HT1080 (cell line): ENCODE results near the gene HSPD1. TPM values are rescaled to one million over a fixed set of nuclear protein-coding genes. Genes with fewer than 3 reads are reported as not detected.

Experiments used
- DNase-seq: peaks from one replicate; pipeline ENCODE4 v3.0.0-alpha.2; 2015; ENCODE audit warnings: low read depth
- polyA plus RNA-seq, 2 experiments: library from polyadenylated mRNA; depleted of rRNA; stranded (reverse); fragments of >200 nt; gene quantifications; 2 replicates each; pipeline ENCODE4 v1.2.3, GENCODE V29; 2015
- total RNA-seq: library from RNA; depleted of rRNA; stranded (reverse); fragments of >200 nt; shearing (Covaris generic); gene quantifications from 2 replicates; pipeline ENCODE4 v1.2.3, GENCODE V29; 2014; rRNA removed

HSPD1 gene
- total RNA-seq: 475 and 581 TPM in 2 replicates
- polyA plus RNA-seq (2015; cell fraction: cytosol; rRNA removed): 462 and 533 TPM in 2 replicates
- polyA plus RNA-seq (2015; cell fraction: nucleus; rRNA removed): 648 and 714 TPM in 2 replicates

DNA sequence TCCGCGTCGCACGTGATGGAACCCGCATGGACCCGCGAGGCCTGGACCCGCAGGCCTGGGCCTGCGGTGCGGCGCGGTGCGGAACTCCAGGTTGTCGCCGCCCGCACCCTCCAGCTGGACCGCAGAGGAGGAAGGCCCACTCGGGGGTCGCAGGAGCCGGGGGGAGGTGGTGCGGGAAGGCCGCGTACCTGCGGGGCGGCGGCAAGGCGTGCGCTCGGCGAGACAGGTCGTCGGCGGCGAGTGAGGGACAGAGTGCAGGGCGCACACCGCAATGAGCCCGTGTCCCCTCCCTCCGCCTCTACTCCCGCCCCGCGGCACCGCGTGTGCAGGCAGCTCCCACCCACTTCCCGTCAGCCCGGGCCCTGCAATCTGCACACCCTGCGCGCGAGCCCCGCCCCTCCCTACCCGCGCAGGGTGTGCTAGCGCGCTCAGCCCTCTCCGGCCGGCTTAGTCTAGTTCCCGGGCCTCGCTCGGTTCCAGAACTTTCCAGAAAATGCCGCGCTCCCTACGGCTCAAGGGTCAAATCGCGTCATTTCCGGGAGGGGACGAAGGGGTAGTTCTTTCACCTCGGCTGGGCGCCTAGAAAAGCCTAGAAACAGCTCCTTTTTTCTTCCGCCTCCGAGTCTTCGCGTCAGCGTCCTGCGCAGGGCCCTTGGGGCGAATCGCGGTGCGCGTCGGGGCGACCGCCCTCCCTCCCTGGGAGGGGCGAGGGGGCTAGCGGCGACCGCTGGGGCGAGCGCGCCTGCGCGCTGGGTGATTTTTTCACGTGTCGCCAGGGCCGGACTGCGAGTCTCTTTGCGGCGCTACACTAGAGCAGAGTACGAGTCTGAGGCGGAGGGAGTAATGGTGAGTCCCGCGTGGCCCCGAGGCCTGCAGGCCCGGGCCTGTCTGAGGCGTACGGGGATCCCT, at the start of gene HSPD1, which contains the start of gene HSPE1:
HSPD1 (minus strand) TSS at position 247 of the 909 bp plus-strand sequence. CDS start 992 bp downstream, outside the sequence.
HSPE1 (plus strand) TSS at position 786 of the 909 bp plus-strand sequence; CDS start at position 844, 58 bp downstream.
- peak; percentile 99 for DNase-seq

DNA sequence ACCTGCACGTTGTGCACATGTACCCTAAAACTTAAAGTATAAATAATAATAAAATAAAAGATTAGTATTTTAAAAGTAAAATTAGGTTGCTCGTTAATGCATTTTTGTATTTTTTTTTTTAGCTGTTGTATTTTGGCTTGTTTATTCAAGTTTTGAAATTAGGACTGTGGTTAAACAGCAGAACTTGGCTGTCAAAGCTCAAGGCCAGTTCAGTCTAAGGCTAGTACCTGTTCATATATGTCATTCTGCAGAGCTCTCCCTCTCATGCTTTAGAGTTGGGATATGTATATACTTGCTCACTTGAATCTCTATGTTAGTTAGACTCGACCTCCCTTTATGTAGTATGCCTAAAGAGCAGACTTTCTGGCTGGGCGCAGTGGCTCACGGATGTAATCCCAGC, 48.9 kb upstream of the HSPD1 start:
- no peak for DNase-seq

DNA sequence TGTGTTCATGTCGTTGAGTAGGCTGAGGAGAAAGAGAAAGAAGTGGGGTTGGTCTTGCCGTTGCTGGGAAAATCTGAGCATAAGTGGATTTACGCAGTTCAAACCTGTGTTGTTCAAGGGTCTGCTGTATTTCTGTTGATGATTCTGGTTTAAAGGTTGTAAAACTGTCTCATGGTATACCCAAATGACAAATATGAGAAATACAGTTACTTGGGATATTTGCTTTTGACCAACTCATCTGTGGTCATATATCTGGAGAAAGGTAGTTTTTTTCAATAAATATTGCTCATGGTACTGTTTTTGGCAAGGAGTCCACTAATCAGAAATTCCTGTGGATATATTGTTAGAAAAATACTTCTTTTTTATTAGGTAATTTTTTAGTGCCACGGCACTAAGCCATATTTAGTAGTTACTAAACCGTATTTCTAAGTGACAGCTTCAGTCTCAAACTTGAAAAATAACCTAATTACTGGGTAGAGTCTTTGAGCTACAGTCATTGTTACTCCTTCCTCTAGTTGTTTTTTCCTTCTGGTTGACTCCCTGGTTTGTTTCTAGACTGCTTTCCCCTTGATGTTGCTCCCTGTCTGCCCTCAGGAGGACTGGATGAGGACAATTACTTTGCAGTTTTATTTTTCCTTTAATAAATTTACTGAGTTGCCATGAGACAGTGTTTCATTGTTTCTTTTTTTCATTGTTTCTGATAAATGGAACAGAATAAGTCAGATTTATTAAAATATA, 47.7 kb upstream of the HSPD1 start:
- no peak for DNase-seq

DNA sequence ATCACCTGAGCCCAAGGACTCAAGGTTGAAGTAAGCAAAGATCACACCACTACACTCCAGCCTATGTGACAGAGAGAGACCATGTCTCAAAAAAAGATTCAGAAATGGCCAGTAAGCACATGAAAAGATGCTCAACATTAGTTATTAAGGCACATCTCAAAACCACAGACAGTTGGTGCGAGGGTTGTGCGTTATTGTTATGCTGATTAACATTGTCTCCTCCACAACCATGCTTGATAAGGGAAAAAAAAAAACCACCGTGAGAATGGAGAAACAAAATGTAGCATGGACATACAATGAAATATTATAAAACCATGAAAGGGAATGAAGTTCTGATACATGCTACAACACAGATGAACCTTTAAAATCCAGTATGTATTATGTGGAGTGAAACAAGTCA, 43.6 kb upstream of the HSPD1 start:
- no peak for DNase-seq

DNA sequence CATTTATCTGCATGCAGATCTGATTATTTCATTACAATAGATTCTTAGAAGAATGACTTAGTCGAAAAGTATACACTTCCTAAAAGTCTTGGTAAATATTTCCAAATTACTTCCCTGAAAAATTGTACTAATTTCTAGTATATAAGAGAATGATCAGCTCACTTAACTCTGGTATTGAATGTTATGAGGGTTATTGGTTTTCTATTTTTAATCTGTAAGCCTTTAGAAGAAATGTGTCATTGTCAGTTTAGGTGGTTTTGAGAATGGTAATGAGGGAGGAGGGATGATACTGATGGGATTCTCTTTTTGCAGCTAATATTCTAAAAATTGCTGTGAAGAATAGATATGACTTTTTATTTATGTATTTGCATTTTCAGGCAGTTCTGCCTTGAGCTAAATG, 40.1 kb upstream of the HSPD1 start:
- no peak for DNase-seq

DNA sequence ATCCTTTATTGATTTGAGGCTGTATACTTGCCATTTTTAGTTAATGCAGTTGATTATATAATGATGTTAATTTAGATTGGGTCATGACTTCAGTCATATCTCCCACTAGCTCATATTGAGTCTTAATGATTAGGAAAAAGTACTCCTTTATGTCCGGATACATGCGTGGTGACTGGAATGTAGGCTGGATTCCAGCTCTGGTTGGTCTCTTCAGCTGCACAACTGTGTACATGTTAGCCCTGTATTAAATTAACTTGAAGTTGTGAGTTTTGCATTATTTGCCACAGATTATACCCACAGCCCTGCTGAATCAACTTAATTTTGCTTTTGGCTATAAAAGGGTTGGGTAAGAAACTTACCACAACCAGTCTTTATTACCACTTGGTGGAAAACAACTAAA, 38.8 kb upstream of the HSPD1 start:
- no peak for DNase-seq

DNA sequence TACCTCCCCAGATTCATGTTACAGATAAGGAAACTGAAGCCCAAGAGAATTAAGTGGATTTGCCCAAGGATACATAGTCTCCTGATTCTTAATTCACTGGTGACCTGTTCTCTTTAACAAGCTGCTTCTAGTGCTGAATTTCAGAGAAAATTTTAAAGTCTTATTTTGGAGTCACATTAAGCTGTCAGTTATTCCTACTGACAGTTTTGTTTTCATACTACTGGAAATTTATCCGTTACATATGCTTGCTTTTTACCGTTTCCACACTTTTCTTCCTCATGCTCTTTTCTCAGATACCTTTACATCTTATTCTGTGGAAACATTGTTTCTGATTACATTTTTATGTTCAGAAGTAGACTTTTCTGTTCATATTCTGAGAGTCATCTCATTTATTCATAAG, 17.5 kb upstream of the HSPD1 start:
- no peak for DNase-seq

DNA sequence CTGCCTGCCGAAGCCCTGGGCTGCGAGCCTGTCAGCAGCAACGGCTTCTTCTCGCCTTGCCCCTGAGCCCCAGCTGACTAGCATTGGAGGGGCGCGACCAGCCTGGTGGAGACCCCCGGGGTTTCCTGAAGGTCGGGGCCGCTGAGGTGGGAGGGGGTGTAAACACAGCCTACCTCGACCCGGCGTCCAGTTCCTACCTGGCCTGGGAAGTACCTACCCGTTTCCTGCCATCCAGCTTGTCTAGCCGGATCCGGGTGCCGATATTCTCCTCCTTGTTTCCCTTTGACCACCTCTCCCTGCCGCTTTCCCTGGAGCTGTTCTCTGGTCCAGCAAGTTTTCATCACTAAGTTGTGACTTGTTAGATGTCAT, 16.7 kb upstream of the HSPD1 start:
- peak; percentile 21 for DNase-seq

- peak; percentile 94 for DNase-seq
These were observed 16.2 kb upstream of the HSPD1 start, which contains the start of gene MOB4 for GRCh38 chr2:197515739-197516392. Gene MOB4, plus strand, starts transcription at chr2:197516066. Its CDS starts 21 bp downstream, at chr2:197516087.

DNA sequence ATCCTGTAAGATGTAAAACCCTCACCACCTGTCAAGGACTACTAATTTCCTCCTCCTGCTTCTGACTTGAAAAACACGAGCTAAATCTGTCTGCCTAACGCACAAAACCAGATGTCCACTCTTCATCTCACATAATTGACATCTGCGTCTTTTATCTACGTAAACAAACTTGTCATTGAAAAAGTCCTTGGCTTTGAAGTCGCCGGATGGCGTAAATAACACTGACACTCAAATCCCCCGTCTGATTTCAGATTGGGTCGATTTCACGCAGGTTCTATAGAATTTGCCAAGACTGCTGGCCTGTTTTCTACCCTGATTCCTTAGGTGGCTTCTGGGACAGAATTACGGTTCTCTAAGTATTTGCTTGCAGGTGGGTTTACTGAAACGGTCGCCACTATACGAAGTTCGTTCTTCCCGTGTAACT, 15.7 kb upstream of the HSPD1 start:
- DNase-seq: no peak

- DNase-seq: peak; percentile 26
These were observed 15.1 kb upstream of the HSPD1 start for GRCh38 chr2:197514754-197515153.

DNA sequence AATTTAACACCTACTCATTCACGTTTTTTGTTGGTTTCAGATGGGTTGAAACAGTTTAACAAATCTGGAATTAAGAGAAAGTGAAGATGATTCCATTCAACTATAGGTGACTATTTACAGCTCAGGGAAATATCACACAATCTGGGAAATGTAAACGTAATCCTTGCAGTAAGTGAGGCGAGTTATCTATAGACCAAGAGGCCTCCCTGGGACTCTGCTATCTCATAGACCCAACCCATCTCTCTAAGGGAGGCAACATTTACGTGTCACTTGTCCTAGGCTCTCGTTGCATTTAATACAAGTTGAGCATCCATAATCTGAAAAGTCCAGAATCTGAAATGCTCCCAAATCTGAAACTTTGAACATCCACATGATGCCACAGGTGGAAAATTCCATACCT, 14.3 kb upstream of the HSPD1 start:
- no peak for DNase-seq

DNA sequence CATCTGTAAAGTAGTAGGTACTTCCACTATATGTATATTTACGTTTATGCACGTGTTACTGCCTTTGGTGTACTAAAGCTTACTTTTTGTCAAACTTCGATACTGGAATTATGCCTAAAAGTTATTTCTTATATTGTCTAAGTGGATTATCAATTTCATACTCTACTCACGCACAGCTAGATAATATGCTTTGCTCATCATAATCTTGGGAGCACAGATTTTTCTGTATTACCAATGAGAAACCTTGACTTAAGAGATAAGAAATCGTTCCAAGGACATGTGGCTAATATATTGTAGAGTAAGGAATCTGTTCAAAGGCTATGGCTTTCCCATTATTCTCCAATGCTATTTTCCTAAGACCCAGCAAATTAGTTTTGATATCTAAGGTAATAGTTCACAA, 7.0 kb upstream of the HSPD1 start:
- no peak for DNase-seq

- DNase-seq: no peak
These were observed 4.9 kb upstream of the HSPD1 start for GRCh38 chr2:197504512-197504911.

GRCh38 chr2:197504000-197504399, 4.4 kb upstream of the HSPD1 start:
- DNase-seq: no peak

DNA sequence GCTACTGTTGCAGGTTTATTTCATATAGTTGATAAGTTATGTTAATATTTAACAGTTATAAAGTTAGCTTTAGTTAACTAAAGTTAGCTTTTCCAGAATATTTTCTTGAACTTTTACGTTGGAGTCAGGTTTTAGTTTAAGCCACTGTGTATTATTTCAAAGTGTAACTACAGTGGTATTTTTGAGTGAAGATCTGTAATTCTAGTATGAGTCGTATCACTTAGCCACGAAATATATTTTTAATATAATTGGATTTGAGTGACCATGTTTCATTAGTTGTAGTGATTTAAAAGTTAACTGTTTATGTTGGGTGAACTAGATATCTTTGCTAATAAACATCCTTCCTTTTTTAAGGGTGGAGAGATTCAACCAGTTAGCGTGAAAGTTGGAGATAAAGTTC, 3.0 kb upstream of the HSPD1 start:
- DNase-seq: no peak

GRCh38 chr2:197502201-197502600, 2.6 kb upstream of the HSPD1 start:
- no peak for DNase-seq

DNA sequence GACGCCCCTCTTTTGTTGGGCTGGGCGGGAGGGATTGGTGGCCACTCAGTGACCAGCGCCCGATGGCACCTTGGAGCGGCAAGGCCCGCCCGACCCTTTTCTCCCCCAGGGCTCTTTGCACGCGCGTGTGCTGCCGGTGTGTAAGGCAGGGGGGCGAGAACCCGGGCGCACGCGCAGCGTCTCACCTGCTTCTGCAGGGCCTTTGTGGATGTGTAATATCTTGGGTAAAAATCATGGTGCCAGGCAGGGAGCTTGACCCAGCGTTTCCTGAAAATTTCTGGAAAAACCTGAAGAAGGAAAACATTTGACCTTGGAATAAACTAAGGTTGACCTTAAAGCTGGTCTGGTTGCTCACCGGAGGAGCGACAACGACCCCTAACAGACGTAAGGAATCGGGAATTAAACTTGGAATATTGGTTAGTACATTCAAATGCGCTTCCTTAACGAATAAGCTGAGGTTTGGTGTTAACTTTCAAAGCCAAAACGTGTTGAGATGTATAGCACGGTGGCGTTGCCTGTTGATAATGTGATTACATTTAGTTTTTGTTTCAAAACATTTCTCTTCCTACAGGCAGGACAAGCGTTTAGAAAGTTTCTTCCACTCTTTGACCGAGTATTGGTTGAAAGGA, 977 bp upstream of the HSPD1 start:
- DNase-seq: no peak

GRCh38 chr2:197498937-197499593, 575 bp downstream of the HSPD1 start:
- peak; percentile 55 for DNase-seq

GRCh38 chr2:197498235-197498936, 1.3 kb downstream of the HSPD1 start:
- DNase-seq: no peak
